ENCODE results near the gene HSBP1L1. TPM values are rescaled to one million over a fixed set of nuclear protein-coding genes. Genes with fewer than 3 reads are reported as not detected.

Gene HSBP1L1
- total and polyA plus RNA-seq, 2 of the 13 experiments (the other 11 are each of a cell fraction or from before 2014, with no cell fraction given): 22.6 to 45.1 TPM

GRCh38 chr18:79988451-79989194 lies 24.2 kb downstream of the HSBP1L1 start, which contains the start of gene TXNL4A (continued):
- TF ChIP-seq KIAA2018 (CRISPR knock-in tag; IDR thresholded peaks at IDR 0.05; ENCODE audit: borderline replicate concordance) (peak; percentile 53; the same call in 1 of the 2 replicates), ZUFSP (CRISPR knock-in tag; IDR thresholded peaks at IDR 0.05; ENCODE audit: borderline replicate concordance) (no peak), BORCS8-MEF2B (CRISPR knock-in tag; IDR thresholded peaks at IDR 0.05) (0 out of 2 replicates have a peak, but pooled peaks have one; percentile 64), THAP9 (CRISPR knock-in tag; IDR thresholded peaks at IDR 0.05; ENCODE audit: borderline replicate concordance) (no peak), ERF (CRISPR knock-in tag; IDR thresholded peaks at IDR 0.05) (0 out of 2 replicates have a peak, but pooled peaks have one; percentile 15), GPBP1L1 (CRISPR knock-in tag; IDR thresholded peaks at IDR 0.05) (no peak), HNRNPK (IDR thresholded peaks at IDR 0.05; ENCODE audit: low read depth, low read length, poor library complexity, severe bottlenecking) (peak; percentile 41), ZNF770 (CRISPR knock-in tag; IDR thresholded peaks at IDR 0.05) (0 out of 2 replicates have a peak, but pooled peaks have one; percentile 6), MED8 (CRISPR knock-in tag; IDR thresholded peaks at IDR 0.05; ENCODE audit: insufficient replicate concordance) (peak; percentile 21), SALL1 (CRISPR knock-in tag; IDR thresholded peaks at IDR 0.05) (peak; percentile 30)

Data from HepG2 (cell line).